Gastroesophageal sphincter (tissue), 3 donors: ENCODE data around the gene TIMM17B.

ENCODE experiments used
- CTCF ChIP-seq, 4 experiments: fragments of 200-600 bp in 2 of 4; fragments of 450-650 bp in 2 of 4; sonication (generic) in 1 of 4; IDR thresholded peaks; one replicate each; pipeline ENCODE4 v1.5.1; 2017 to 2019; ENCODE audit warnings: antibody characterized with exemption in 4 of 4, mild to moderate bottlenecking in 2 of 4, moderate library complexity in 2 of 4
- EP300 ChIP-seq: sonication (generic); formaldehyde crosslinking; IDR thresholded peaks from one replicate; pipeline ENCODE4 v1.6.1; 2017; ENCODE audit warnings: antibody characterized with exemption, mild to moderate bottlenecking
- POLR2A ChIP-seq, 2 donors: fragments of 450-650 bp; IDR thresholded peaks; one replicate each; pipeline ENCODE4 v1.6.1; 2017; ENCODE audit warnings: antibody characterized with exemption in 2 of 2, mild to moderate bottlenecking in 2 of 2, moderate library complexity in 1 of 2

GRCh38 chrX:48940404-48940955, 42.9 kb upstream of the TIMM17B start:
- TF ChIP-seq CTCF (IDR thresholded peaks at IDR 0.05) (no peak), POLR2A (IDR thresholded peaks at IDR 0.05) (no peak), EP300 (no peak)
